Fibroblast of skin of left biceps (primary cell): Measurements from ENCODE around the gene TEN1.
"Not testable (repeated sequence)": the region's sequence is repeated elsewhere in the genome, so short reads cannot be mapped to it uniquely, and the experiment has no call there.

Experiments
- DNase-seq, 2 experiments: peaks; one replicate each; pipeline ENCODE4 v3.0.0-alpha.2; 2013; ENCODE audit warnings: low read depth in 2 of 2

TEN1 gene

GRCh38 chr17:75978938-75979704 is at the start of gene TEN1, which contains the start of gene ACOX1:
Gene TEN1 (plus strand): TSS chr17:75979240. CDS start chr17:75986193, 6,953 bp downstream.
Gene ACOX1 (minus strand): TSS chr17:75979166. CDS start chr17:75979073, 93 bp downstream.
- DNase-seq: peak; percentile 88 to 89

GRCh38 chr17:75931062-75931461 is 48.0 kb upstream of the TEN1 start:
- DNase-seq: no peak

GRCh38 chr17:75932852-75933251 is 46.2 kb upstream of the TEN1 start:
- DNase-seq: no peak

GRCh38 chr17:75933808-75934207 is 45.2 kb upstream of the TEN1 start:
- DNase-seq: peak; percentile 35 to 38

- DNase-seq: no peak
These were observed 41.4 kb upstream of the TEN1 start for GRCh38 chr17:75937652-75938051.

GRCh38 chr17:75940727-75941441 is 38.2 kb upstream of the TEN1 start, which contains the start of gene FBF1:
Gene FBF1 (minus strand): TSS chr17:75941042. CDS start chr17:75938149, 2,893 bp downstream.
- peak; percentile 64 to 67 for DNase-seq

- DNase-seq: no peak
These were observed 37.6 kb upstream of the TEN1 start for GRCh38 chr17:75941442-75941819.

GRCh38 chr17:75942473-75942872 is 36.6 kb upstream of the TEN1 start:
- no peak for DNase-seq

- no peak for DNase-seq
These were observed 35.5 kb upstream of the TEN1 start for GRCh38 chr17:75943491-75943890.

- DNase-seq: no peak
These were observed 33.8 kb upstream of the TEN1 start for GRCh38 chr17:75945211-75945610.

- DNase-seq: no peak
These were observed 28.6 kb upstream of the TEN1 start for GRCh38 chr17:75950421-75950820.

- no peak for DNase-seq
These were observed 28.0 kb upstream of the TEN1 start for GRCh38 chr17:75950855-75951554.

- no peak for DNase-seq
These were observed 19.8 kb upstream of the TEN1 start for GRCh38 chr17:75959051-75959838.

- DNase-seq: no peak
These were observed 19.1 kb upstream of the TEN1 start for GRCh38 chr17:75959839-75960511.

- no peak for DNase-seq
These were observed 13.6 kb upstream of the TEN1 start for GRCh38 chr17:75965468-75965867.

GRCh38 chr17:75969044-75969443 is 10.0 kb upstream of the TEN1 start:
- DNase-seq: not testable (repeated sequence)

- DNase-seq: no peak
These were observed 9.0 kb upstream of the TEN1 start for GRCh38 chr17:75970011-75970523.

- DNase-seq: no peak
These were observed 8.4 kb upstream of the TEN1 start for GRCh38 chr17:75970626-75971025.

- not testable (repeated sequence) for DNase-seq
These were observed 3.9 kb upstream of the TEN1 start for GRCh38 chr17:75975187-75975586.

- DNase-seq: no peak
These were observed 3.3 kb upstream of the TEN1 start for GRCh38 chr17:75975757-75976174.
